ENCODE data around the gene ACSF3. TPM values are rescaled to one million over a fixed set of nuclear protein-coding genes. Genes with fewer than 3 reads are reported as not detected.

Gene ACSF3
- total RNA-seq, 1 experiment from 2014 or later: 34.0 TPM

DNA sequence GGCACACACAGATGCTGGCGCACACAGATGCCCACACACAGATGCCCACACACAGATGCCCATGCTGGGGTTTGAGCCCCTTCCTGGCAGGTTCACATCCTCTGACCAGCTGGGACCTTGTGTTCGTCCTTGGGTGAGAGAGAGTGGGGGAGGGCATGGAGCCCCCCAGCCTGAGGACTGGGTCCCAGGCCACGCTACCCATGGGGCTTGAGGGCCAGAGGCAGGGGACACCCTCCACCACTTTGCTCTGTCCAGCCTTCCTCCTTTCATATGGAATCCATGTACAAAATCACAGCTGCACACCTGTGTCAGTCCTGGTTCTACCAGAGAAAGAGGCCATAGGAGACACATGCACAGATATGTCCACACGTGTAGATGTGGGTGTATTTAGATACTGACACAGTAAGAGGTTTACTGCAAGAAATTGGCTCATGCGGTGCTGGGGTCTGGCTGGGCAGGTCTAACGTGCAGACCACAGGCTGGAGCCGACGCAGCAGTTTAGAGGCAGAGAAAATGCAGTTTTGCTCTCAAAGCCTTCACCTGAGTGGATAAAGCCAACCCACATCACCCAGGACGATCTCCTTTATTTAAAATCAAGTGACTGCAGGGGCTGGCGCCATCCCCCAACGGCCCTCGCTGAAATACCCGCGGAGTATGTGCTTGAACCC lies 95.8 kb downstream of the ACSF3 start:
- no TSS peak for BruUV-seq (replicated peaks)
- intact Hi-C loops (cut with micrococcal nuclease; ENCODE audit: unreplicated experiment): no loop called here

DNA sequence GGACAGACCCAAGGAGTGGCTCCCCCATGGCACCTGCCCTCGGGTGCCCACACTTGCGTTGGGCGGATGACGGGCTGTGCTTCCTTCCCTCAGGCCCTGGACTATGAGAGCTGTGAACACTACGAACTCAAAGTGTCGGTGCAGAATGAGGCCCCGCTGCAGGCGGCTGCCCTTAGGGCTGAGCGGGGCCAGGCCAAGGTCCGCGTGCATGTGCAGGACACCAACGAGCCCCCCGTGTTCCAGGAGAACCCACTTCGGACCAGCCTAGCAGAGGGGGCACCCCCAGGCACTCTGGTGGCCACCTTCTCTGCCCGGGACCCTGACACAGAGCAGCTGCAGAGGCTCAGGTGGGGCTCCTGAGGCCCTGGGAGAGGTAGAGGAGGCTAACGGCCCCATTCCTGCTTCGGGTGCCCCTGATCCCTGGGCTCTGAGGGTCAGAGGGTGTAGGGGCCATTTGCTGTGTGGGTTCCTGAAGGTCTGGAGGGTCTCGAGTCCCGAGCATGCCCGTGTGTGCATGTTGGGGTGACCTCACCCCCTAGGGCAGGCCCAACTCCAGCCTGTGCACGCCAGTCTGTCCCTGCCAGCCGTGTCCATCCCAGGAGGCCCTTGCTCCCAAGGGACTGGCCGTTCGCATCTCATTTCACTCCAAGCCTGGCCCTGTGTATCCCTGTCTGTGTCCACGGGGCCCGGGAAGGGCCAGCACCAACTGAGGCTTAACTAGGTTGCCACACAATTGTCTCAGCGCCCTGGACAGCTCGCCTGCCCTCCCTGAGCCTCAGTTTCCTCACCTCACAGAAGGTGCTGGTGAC lies 96.7 kb downstream of the ACSF3 start:
- Histone ChIP-seq H3K4me2 (no peak overlapping the region), H3K79me2 (ENCODE audit: low read depth) (no peaks in the 10 kb centered on the region), H3K36me3 (ENCODE audit: low read depth) (no peaks in the 10 kb centered on the region), H3F3A (ENCODE audit: insufficient read depth, low read depth) (peaks cover 20% of the 10 kb centered on the region; the same call in 1 of the 2 replicates), H3K27me3 (ENCODE audit: insufficient read depth, low read depth) (no peaks in the 10 kb centered on the region), H2AFZ (no peak overlapping the region), H3K27ac (no peak overlapping the region), H3K9me3 (ENCODE audit: insufficient read depth, low read depth) (no peaks in the 10 kb centered on the region), H3K4me3 (no peak overlapping the region), H3K4me1 (replicated peaks; ENCODE audit: insufficient read depth) (no peaks in the 10 kb centered on the region), H3K9me2 (ENCODE audit: insufficient read depth) (no peaks in the 10 kb centered on the region), H4K20me1 (ENCODE audit: insufficient read depth) (no peaks in the 10 kb centered on the region)
- TF ChIP-seq, protein P1, sequence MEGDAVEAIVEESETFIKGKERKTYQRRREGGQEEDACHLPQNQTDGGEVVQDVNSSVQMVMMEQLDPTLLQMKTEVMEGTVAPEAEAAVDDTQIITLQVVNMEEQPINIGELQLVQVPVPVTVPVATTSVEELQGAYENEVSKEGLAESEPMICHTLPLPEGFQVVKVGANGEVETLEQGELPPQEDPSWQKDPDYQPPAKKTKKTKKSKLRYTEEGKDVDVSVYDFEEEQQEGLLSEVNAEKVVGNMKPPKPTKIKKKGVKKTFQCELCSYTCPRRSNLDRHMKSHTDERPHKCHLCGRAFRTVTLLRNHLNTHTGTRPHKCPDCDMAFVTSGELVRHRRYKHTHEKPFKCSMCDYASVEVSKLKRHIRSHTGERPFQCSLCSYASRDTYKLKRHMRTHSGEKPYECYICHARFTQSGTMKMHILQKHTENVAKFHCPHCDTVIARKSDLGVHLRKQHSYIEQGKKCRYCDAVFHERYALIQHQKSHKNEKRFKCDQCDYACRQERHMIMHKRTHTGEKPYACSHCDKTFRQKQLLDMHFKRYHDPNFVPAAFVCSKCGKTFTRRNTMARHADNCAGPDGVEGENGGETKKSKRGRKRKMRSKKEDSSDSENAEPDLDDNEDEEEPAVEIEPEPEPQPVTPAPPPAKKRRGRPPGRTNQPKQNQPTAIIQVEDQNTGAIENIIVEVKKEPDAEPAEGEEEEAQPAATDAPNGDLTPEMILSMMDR (conservative IDR thresholded peaks at IDR 0.05): no peak
- TF ChIP-seq EZH2 (IDR thresholded peaks at IDR 0.05; ENCODE audit: low read depth): no peak
- DNase-seq: peak in 1 of 2 experiments; percentile 9
- intact Hi-C loops (cut with micrococcal nuclease; ENCODE audit: unreplicated experiment): no loop called here
- ChIA-PET CTCF (no interaction called here), POLR2A (ENCODE audit: unreplicated experiment) (interaction anchor here (0.5 kb wide), 1 partner anchor 621 kb away, joined by 8 read pairs; the partner anchor contains the start of gene ZC3H18)
- no TSS peak for BruUV-seq (replicated peaks)

More for the DNA sequence above, 95.8 kb downstream of the ACSF3 start:
- DNase-seq: no peak
- H3F3A ChIP-seq (ENCODE audit: insufficient read depth, low read depth): peaks cover 20% of the 10 kb centered on the region; the same call in 1 of the 2 replicates
- H4K20me1 ChIP-seq (ENCODE audit: insufficient read depth): no peaks in the 10 kb centered on the region
- TF ChIP-seq, protein P1 (conservative IDR thresholded peaks at IDR 0.05): no peak
- TF ChIP-seq EZH2 (IDR thresholded peaks at IDR 0.05; ENCODE audit: low read depth): no peak
- POLR2A ChIA-PET (ENCODE audit: unreplicated experiment): no interaction called here
- H3K4me1 ChIP-seq (replicated peaks; ENCODE audit: insufficient read depth): no peaks in the 10 kb centered on the region
- H2AFZ ChIP-seq: no peak overlapping the region
- H3K27me3 ChIP-seq (ENCODE audit: insufficient read depth, low read depth): no peaks in the 10 kb centered on the region
- no peak overlapping the region for H3K27ac ChIP-seq
- H3K79me2 ChIP-seq (ENCODE audit: low read depth): no peaks in the 10 kb centered on the region
- H3K9me2 ChIP-seq (ENCODE audit: insufficient read depth): no peaks in the 10 kb centered on the region
- H3K9me3 ChIP-seq (ENCODE audit: insufficient read depth, low read depth): no peaks in the 10 kb centered on the region
- no peak overlapping the region for H3K4me2 ChIP-seq
- no peaks in the 10 kb centered on the region for H3K36me3 ChIP-seq (ENCODE audit: low read depth)
- no peak overlapping the region for H3K4me3 ChIP-seq
- CTCF ChIA-PET: no interaction called here

DNA sequence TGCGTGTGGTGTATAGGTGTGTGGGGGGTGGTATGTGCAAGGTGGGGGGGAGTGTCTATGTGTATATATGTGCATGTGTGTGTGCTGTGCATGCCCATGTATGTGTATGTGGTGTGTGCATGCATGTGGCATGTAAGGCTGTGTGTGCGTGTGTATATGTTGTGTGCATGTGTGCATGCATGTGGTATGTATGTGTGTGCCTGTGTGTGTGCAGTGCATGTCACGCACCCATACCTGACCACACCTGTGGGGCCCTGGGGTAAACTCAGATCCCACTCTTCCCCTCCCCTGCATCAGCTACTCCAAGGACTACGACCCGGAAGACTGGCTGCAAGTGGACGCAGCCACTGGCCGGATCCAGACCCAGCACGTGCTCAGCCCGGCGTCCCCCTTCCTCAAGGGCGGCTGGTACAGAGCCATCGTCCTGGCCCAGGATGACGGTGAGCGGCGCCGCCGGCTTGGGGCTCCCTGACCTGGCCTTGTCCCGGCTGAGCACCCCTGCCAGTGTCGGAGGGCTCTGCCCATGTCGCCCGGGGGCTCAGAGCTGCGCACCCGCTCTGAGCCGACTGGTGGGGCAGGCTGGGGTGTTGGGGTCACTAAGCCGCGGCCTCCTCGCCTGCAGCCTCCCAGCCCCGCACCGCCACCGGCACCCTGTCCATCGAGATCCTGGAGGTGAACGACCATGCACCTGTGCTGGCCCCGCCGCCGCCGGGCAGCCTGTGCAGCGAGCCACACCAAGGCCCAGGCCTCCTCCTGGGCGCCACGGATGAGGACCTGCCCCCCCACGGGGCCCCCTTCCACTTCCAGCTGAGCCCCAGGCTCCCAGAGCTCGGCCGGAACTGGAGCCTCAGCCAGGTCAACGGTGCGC lies 97.6 kb downstream of the ACSF3 start:
- Histone ChIP-seq H3K4me2 (no peak overlapping the region), H3K4me3 (no peak overlapping the region), H3K4me1 (replicated peaks; ENCODE audit: insufficient read depth) (no peaks in the 10 kb centered on the region), H3K27ac (no peak overlapping the region), H3K79me2 (ENCODE audit: low read depth) (no peaks in the 10 kb centered on the region), H3K27me3 (ENCODE audit: insufficient read depth, low read depth) (no peaks in the 10 kb centered on the region), H3K9me3 (ENCODE audit: insufficient read depth, low read depth) (no peaks in the 10 kb centered on the region), H3K36me3 (ENCODE audit: low read depth) (no peaks in the 10 kb centered on the region), H2AFZ (no peak overlapping the region), H4K20me1 (ENCODE audit: insufficient read depth) (no peaks in the 10 kb centered on the region), H3F3A (ENCODE audit: insufficient read depth, low read depth) (peaks cover 20% of the 10 kb centered on the region; the same call in 1 of the 2 replicates), H3K9me2 (ENCODE audit: insufficient read depth) (no peaks in the 10 kb centered on the region)
- BruUV-seq (replicated peaks): no TSS peak
- ChIA-PET POLR2A (ENCODE audit: unreplicated experiment) (interaction anchor here (0.6 kb wide), 1 partner anchor 20 kb away, joined by 3 read pairs; no protein-coding TSS in a partner anchor), CTCF (no interaction called here)
- DNase-seq: no peak
- TF ChIP-seq, protein P1 (conservative IDR thresholded peaks at IDR 0.05): no peak
- no peak for TF ChIP-seq EZH2 (IDR thresholded peaks at IDR 0.05; ENCODE audit: low read depth)
- intact Hi-C loops (cut with micrococcal nuclease; ENCODE audit: unreplicated experiment): no loop called here

Data from PC-9 (cell line).